ENCODE results near the gene SMIM35.

SMIM35 gene

DNA sequence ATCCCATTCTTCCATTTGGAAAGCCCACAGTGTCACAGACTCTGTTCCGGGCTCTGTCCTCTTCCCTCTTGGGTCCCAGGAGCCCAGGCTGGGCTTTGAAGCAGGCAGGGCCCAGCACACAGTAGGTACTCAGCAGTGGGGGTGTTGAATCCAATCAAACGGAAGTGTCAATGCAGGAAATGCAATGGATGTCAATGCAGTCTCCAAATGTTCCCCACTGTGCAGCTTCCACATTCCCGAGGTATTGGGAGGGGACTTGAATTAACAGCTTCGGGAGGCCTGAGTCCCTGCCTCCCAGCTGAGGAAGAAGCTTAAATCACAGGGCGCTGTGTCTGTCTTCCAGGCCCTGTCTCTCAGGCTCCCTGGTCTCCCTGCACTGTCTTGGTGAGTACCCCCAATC lies 21.8 kb upstream of the SMIM35 start:
- Histone ChIP-seq H3K9me3 (ENCODE audit: control insufficient read depth, insufficient read depth, low read depth, low read length) (no peaks in the 10 kb centered on the region), H3K36me3 (ENCODE audit: control insufficient read depth, insufficient read depth, low read length) (no peaks in the 10 kb centered on the region), H3K9ac (ENCODE audit: low read length) (no peak overlapping the region), H3K4me1 (ENCODE audit: control insufficient read depth, insufficient read depth, low read length) (peaks cover 12% of the 10 kb centered on the region; the same call in 1 of the 2 replicates), H3K4me3 (ENCODE audit: low read depth, low read length) (no peak overlapping the region), H3K27me3 (ENCODE audit: control insufficient read depth, insufficient read depth, low read length) (no peaks in the 10 kb centered on the region), H3K27ac (ENCODE audit: low read depth, low read length) (no peak overlapping the region)

DNA sequence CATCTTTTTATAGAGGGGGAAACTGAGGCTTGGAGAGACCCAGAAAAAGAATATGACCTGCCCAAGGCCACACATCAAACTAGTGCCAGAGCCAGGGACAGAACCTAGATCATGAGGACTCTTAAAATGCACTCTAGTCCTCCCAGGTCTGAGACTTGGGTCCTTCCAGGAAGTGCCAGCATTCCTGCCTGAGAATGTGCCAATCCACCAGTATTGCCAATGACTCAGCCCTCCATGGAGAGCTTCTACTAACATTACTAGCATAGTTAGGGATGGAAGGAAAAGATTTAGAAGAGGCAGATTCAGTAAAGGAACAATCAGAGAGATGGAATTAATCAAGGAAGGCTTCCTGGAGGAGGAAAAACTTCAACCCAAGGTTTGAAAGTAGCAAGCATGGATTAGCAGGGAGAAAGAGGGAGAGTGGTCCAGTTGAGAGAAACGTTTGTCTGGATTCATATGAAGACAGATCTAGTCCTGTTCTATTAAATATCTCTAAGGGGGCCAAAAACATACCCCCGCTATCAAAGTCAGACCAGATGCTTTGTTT lies 20.1 kb upstream of the SMIM35 start:
- Histone ChIP-seq H3K27ac (ENCODE audit: low read depth, low read length) (no peak overlapping the region), H3K36me3 (ENCODE audit: control insufficient read depth, insufficient read depth, low read length) (no peaks in the 10 kb centered on the region), H3K27me3 (ENCODE audit: control insufficient read depth, insufficient read depth, low read length) (no peaks in the 10 kb centered on the region), H3K9ac (ENCODE audit: low read length) (no peak overlapping the region), H3K4me3 (ENCODE audit: low read depth, low read length) (no peak overlapping the region), H3K4me1 (ENCODE audit: control insufficient read depth, insufficient read depth, low read length) (peaks cover 12% of the 10 kb centered on the region; the same call in 1 of the 2 replicates), H3K9me3 (ENCODE audit: control insufficient read depth, insufficient read depth, low read depth, low read length) (no peaks in the 10 kb centered on the region)

DNA sequence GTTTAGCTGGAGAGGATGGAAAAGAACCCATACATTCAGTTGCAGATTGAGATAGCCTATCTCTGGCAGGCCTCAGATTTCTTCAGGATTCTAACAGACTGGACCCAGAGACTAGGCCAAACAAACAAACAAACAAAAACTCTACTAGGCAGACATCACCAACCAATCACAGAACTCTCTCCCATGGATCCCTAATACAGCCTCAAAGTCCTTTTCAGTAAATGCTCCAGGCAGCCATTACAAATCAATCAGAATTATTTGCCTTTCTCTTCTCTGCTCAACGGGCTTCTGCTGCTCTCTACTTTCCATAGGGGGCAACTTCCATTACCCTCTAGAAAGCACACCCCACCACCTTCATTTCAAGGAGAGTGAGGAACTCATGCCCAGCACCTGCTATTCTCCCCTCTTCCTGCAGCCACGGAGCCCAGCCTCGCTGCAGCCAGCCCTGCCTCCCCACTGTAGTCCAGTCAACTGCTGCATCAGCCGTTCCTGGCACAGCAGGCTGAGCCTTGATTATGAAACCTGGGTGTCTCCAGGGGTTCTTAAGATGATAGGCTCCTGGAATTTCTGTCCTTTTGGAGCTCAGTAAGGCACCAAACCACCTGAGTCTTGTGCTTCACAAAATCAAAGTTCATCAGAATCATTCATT lies 19.0 kb upstream of the SMIM35 start:
- H3K4me3 ChIP-seq (ENCODE audit: low read depth, low read length): no peak overlapping the region
- no peaks in the 10 kb centered on the region for H3K27me3 ChIP-seq (ENCODE audit: control insufficient read depth, insufficient read depth, low read length)
- no peak overlapping the region for H3K27ac ChIP-seq (ENCODE audit: low read depth, low read length)
- H3K9ac ChIP-seq (ENCODE audit: low read length): no peak overlapping the region
- peaks cover 12% of the 10 kb centered on the region; the same call in 1 of the 2 replicates for H3K4me1 ChIP-seq (ENCODE audit: control insufficient read depth, insufficient read depth, low read length)
- no peaks in the 10 kb centered on the region for H3K36me3 ChIP-seq (ENCODE audit: control insufficient read depth, insufficient read depth, low read length)
- no peaks in the 10 kb centered on the region for H3K9me3 ChIP-seq (ENCODE audit: control insufficient read depth, insufficient read depth, low read depth, low read length)

DNA sequence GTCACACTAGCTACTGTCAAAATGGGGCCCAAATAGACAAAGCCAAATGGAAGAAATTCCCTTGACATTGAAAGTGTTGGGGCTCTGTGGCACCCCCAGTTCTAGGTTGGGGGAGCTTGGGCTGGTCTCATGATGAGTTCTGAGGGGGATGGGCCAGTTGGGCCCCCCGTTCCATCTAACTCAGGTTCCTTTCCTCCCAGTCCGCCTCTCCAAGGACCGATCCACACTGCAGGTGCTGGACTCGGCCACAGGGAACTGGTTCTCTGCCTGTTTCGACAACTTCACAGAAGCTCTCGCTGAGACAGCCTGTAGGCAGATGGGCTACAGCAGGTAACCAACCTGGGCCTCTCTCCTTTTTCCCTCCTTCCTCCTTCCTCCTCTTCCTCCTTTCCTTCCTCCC lies 17.7 kb upstream of the SMIM35 start:
- Histone ChIP-seq H3K9ac (ENCODE audit: low read length) (no peak overlapping the region), H3K9me3 (ENCODE audit: control insufficient read depth, insufficient read depth, low read depth, low read length) (no peaks in the 10 kb centered on the region), H3K36me3 (ENCODE audit: control insufficient read depth, insufficient read depth, low read length) (no peaks in the 10 kb centered on the region), H3K27ac (ENCODE audit: low read depth, low read length) (no peak overlapping the region), H3K27me3 (ENCODE audit: control insufficient read depth, insufficient read depth, low read length) (no peaks in the 10 kb centered on the region), H3K4me3 (ENCODE audit: low read depth, low read length) (no peak overlapping the region), H3K4me1 (ENCODE audit: control insufficient read depth, insufficient read depth, low read length) (peaks cover 18% of the 10 kb centered on the region; the same call in 1 of the 2 replicates)

DNA sequence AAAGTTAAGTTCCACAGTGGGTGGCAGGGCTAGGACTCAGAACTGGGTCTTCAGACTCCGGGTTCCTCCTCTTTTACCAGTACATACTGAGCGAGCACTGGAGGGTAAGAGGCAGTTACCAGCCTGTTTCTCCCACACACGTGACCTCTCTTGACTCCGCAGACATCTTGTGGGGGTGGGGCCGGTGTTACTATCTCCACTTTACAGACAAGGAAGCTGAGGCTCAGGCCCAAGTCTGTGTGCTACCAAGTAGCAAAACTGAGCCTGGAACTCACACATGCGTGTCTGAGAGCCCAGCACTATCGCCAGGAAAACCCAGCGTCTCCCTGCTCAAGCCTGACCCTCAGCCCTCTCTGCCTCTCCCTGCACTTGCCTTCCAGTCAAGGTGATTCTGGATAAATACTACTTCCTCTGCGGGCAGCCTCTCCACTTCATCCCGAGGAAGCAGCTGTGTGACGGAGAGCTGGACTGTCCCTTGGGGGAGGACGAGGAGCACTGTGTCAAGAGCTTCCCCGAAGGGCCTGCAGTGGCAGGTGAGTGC lies 16.0 kb upstream of the SMIM35 start:
- no peaks in the 10 kb centered on the region for H3K27me3 ChIP-seq (ENCODE audit: control insufficient read depth, insufficient read depth, low read length)
- H3K4me1 ChIP-seq (ENCODE audit: control insufficient read depth, insufficient read depth, low read length): peaks cover 13% of the 10 kb centered on the region; the same call in 1 of the 2 replicates
- H3K27ac ChIP-seq (ENCODE audit: low read depth, low read length): no peak overlapping the region
- no peak overlapping the region for H3K4me3 ChIP-seq (ENCODE audit: low read depth, low read length)
- no peaks in the 10 kb centered on the region for H3K36me3 ChIP-seq (ENCODE audit: control insufficient read depth, insufficient read depth, low read length)
- no peaks in the 10 kb centered on the region for H3K9me3 ChIP-seq (ENCODE audit: control insufficient read depth, insufficient read depth, low read depth, low read length)
- no peak overlapping the region for H3K9ac ChIP-seq (ENCODE audit: low read length)

DNA sequence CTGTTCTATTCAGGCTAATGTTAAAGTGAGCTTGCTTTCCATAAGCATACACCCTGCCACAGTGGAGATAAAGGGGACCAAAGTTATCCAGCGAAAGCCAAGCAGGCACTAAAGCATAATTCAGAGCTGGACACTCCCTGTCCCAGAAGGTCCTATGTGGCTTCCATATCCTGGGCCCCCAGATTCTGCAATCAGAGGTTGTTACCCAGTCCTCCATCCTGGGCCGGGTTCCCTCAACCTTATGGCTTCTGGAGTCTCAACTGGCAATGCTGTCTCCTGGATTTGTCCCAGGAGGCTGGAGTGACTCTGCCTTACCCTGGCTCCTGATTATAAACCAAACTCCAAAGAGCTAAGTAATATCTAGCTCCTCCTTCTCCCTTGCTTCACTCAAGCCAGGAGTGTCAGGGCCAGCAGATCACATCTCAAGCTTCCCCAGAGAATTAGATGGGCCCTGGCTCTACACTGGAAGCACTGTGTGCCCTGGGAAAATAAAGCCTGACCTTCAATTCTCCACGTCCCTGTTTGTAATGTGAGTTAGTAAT lies 14.0 kb upstream of the SMIM35 start:
- Histone ChIP-seq H3K9me3 (ENCODE audit: control insufficient read depth, insufficient read depth, low read depth, low read length) (no peaks in the 10 kb centered on the region), H3K27me3 (ENCODE audit: control insufficient read depth, insufficient read depth, low read length) (no peaks in the 10 kb centered on the region), H3K36me3 (ENCODE audit: control insufficient read depth, insufficient read depth, low read length) (no peaks in the 10 kb centered on the region), H3K4me3 (ENCODE audit: low read depth, low read length) (no peak overlapping the region), H3K27ac (ENCODE audit: low read depth, low read length) (no peak overlapping the region), H3K4me1 (ENCODE audit: control insufficient read depth, insufficient read depth, low read length) (peaks cover 13% of the 10 kb centered on the region; the same call in 1 of the 2 replicates), H3K9ac (ENCODE audit: low read length) (no peak overlapping the region)

DNA sequence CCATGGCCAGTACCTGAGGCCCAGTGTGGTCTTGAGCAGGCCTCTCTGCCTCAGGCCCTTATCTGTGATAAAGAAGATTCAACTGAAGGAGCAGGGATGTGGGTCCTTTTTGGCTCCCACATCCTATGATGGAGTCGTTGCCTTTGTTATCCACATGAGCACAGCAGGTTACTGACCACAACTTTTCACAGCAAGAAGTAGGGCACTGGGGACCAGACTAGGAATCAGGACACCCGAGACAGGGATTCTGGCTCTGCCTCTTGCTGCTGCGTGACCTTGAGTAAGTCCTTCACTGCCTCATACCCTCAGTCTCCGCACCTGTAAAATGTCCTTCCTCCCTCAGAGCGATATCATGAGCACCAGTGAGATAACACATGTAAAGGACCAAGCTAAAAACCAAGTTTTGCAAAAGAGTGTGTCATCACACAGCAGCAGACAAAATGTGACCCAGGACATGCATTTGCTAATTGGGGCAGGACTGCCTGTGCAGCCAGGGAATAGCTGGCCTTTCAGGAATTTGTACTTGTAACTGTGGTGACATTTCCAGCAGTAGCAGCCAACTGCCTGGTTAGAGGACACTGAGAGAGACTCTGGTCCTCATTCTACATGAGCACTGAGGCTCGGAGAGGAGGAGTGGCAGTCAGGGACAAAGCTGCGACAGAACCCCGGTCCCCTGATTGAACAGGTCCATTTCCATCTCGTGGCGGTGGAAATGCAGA lies 13.2 kb upstream of the SMIM35 start:
- Histone ChIP-seq H3K9ac (ENCODE audit: low read length) (no peak overlapping the region), H3K36me3 (ENCODE audit: control insufficient read depth, insufficient read depth, low read length) (no peaks in the 10 kb centered on the region), H3K27me3 (ENCODE audit: control insufficient read depth, insufficient read depth, low read length) (no peaks in the 10 kb centered on the region), H3K9me3 (ENCODE audit: control insufficient read depth, insufficient read depth, low read depth, low read length) (no peaks in the 10 kb centered on the region), H3K27ac (ENCODE audit: low read depth, low read length) (no peak overlapping the region), H3K4me3 (ENCODE audit: low read depth, low read length) (no peak overlapping the region), H3K4me1 (ENCODE audit: control insufficient read depth, insufficient read depth, low read length) (peaks cover 13% of the 10 kb centered on the region; the same call in 1 of the 2 replicates)

DNA sequence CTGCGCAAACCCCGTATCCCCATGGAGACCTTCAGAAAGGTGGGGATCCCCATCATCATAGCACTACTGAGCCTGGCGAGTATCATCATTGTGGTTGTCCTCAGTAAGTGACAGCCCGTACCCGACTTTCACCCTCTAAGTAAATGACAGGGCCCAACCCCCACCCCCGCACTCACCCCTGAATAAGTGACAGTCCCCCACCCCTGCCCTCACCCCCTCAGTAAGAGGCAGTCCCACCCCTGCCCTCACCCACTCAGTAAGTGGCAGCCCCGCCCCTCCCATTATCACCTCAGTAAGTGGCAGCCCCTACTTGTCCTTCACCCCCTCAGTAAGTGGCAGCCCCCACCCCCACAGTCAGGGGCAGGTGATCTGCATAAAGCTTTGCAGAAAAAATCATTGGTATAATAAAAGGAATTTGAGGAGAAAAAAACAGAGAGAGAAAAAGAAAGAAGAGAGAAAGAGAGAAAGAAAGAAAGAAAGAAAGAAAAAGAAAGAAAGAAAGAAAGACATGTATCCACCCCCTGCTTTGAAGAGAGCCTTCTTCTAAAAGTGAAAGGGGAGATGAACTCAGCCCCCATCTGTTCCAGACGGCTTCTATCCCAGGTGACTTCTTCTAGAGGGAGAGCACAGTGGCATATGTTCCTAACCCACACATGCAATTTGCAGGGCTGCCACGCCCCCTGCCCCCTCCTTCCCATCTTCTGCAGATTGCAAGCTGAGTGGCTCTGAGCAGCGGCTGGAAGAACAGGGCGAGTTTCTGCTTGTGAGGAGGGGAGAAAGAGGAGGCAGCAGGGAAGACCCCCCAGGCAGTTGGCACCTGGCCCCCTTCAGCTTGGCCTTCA lies 12.5 kb upstream of the SMIM35 start:
- Histone ChIP-seq H3K4me1 (ENCODE audit: control insufficient read depth, insufficient read depth, low read length) (peaks cover 13% of the 10 kb centered on the region; the same call in 1 of the 2 replicates), H3K9ac (ENCODE audit: low read length) (no peak overlapping the region), H3K27me3 (ENCODE audit: control insufficient read depth, insufficient read depth, low read length) (no peaks in the 10 kb centered on the region), H3K36me3 (ENCODE audit: control insufficient read depth, insufficient read depth, low read length) (no peaks in the 10 kb centered on the region), H3K4me3 (ENCODE audit: low read depth, low read length) (no peak overlapping the region), H3K27ac (ENCODE audit: low read depth, low read length) (no peak overlapping the region), H3K9me3 (ENCODE audit: control insufficient read depth, insufficient read depth, low read depth, low read length) (no peaks in the 10 kb centered on the region)

DNA sequence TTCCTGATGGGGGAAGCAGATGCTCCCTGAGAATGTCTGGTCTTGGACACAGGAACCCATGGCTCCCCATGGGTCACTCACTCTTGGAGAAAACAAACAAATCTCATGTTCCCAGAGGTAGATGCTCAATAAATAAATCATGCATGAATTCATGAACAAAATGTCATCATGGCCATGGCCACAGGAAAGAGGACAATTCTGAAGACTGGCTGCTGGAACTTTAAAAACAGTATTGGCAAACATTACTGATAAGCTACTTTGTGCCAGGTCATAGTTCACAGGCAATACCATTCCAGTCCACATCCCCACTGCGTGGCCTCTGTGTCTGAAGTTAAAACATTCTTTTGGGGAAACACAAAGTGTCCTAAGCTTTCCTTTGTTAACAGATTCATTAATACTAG lies 9.2 kb upstream of the SMIM35 start:
- no peak overlapping the region for H3K4me3 ChIP-seq (ENCODE audit: low read depth, low read length)
- no peak overlapping the region for H3K27ac ChIP-seq (ENCODE audit: low read depth, low read length)
- peaks cover 13% of the 10 kb centered on the region; the same call in 1 of the 2 replicates for H3K4me1 ChIP-seq (ENCODE audit: control insufficient read depth, insufficient read depth, low read length)
- no peak overlapping the region for H3K9ac ChIP-seq (ENCODE audit: low read length)
- H3K27me3 ChIP-seq (ENCODE audit: control insufficient read depth, insufficient read depth, low read length): no peaks in the 10 kb centered on the region
- no peaks in the 10 kb centered on the region for H3K9me3 ChIP-seq (ENCODE audit: control insufficient read depth, insufficient read depth, low read depth, low read length)
- no peaks in the 10 kb centered on the region for H3K36me3 ChIP-seq (ENCODE audit: control insufficient read depth, insufficient read depth, low read length)

DNA sequence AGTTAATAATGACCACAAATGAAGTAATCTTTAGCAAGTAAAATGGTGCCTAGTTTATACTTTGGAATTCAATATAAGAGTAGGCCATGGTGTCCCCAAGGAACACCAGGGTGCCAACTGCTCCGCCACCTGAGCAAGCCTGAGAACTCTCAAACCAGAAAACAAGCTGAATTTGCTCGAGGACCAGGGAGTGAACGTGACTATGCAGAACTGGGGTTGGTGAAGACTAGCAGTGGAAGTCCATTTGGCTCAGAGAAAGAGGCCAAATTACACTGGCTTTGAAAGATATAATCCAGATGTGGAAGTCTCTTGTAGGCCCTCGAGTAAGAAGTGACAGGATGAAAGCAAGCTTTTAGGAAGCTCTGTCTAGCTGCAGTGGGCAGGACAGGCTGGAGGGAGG lies 8.7 kb upstream of the SMIM35 start:
- no peaks in the 10 kb centered on the region for H3K36me3 ChIP-seq (ENCODE audit: control insufficient read depth, insufficient read depth, low read length)
- no peak overlapping the region for H3K4me3 ChIP-seq (ENCODE audit: low read depth, low read length)
- H3K4me1 ChIP-seq (ENCODE audit: control insufficient read depth, insufficient read depth, low read length): peaks cover 13% of the 10 kb centered on the region; the same call in 1 of the 2 replicates
- no peaks in the 10 kb centered on the region for H3K27me3 ChIP-seq (ENCODE audit: control insufficient read depth, insufficient read depth, low read length)
- no peak overlapping the region for H3K9ac ChIP-seq (ENCODE audit: low read length)
- no peak overlapping the region for H3K27ac ChIP-seq (ENCODE audit: low read depth, low read length)
- H3K9me3 ChIP-seq (ENCODE audit: control insufficient read depth, insufficient read depth, low read depth, low read length): no peaks in the 10 kb centered on the region
